Thyroid gland (tissue), 4 donors: ENCODE measurements around the gene LEMD3. TPM values are rescaled to one million over a fixed set of nuclear protein-coding genes. Genes with fewer than 3 reads are reported as not detected.
A peak's percentile ranks its signal among the peaks of the same experiment; 100 is the strongest.

Source experiments
- DNase-seq, 2 donors: peaks; one replicate each; pipeline ENCODE4 v3.0.0-alpha.2; 2019
- H3K27ac ChIP-seq, 3 donors: fragments of 200-600 bp; sonication (generic); 1 replicate in 2 of 3; 2 replicates in 1 of 3; pipeline ENCODE4 v1.5.1; 2016 to 2019; ENCODE audit warnings: mild to moderate bottlenecking in 1 of 3, moderate library complexity in 1 of 3
- H3K27me3 ChIP-seq: fragments of 200-600 bp; sonication (generic); one replicate; pipeline ENCODE4 v1.5.1; 2019
- H3K36me3 ChIP-seq, 2 donors: fragments of 200-600 bp; sonication (generic); one replicate each; pipeline ENCODE4 v1.5.1; 2016 to 2019
- H3K4me1 ChIP-seq, 2 donors: fragments of 200-600 bp; sonication (generic); one replicate each; pipeline ENCODE4 v1.5.1; 2017 to 2019
- H3K4me3 ChIP-seq, 3 donors: fragments of 200-600 bp; sonication (generic); replicated peaks in 1 of 3; 1 replicate in 2 of 3; 2 replicates in 1 of 3; pipeline ENCODE4 v1.5.1; 2016; ENCODE audit warnings: mild to moderate bottlenecking in 1 of 3
- H3K9me3 ChIP-seq: fragments of 200-600 bp; sonication (generic); one replicate; pipeline ENCODE4 v1.5.1; 2017
- CTCF ChIP-seq, 6 experiments: fragments of 200-600 bp in 3 of 6; fragments of 450-650 bp in 3 of 6; sonication (generic) in 3 of 6; IDR thresholded peaks; one replicate each; pipeline ENCODE4 v1.5.1; 2016 to 2019; ENCODE audit warnings: antibody characterized with exemption in 6 of 6, mild to moderate bottlenecking in 2 of 6, inconsistent platforms in 1 of 6, moderate library complexity in 1 of 6
- POLR2A ChIP-seq, 2 donors: fragments of 450-650 bp; IDR thresholded peaks; one replicate each; pipeline ENCODE4 v1.6.1; 2017; ENCODE audit warnings: antibody characterized with exemption in 2 of 2, mild to moderate bottlenecking in 2 of 2, moderate library complexity in 1 of 2
- WGBS, 2 donors: methylation state at CpG; one replicate each; pipeline ENCODE4 v1.1.5; 2017; 5-methylcytosine and 5-hydroxymethylcytosine counted together
- intact Hi-C: fragments of 100-400 bp; cut with DNase I; formaldehyde crosslinking; loops from one replicate; pipeline ENCODE4 v1.15.1; 2023
- total RNA-seq, 4 donors: library from RNA; depleted of rRNA; stranded (reverse); fragments of >200 nt; gene quantifications; one replicate each; pipeline ENCODE4 v1.2.3, GENCODE V29; 2016

LEMD3 gene
- 10 to 100 TPM; 45.4 to 64.0 (median 49.3) TPM for total RNA-seq

GRCh38 chr12:65169320-65170208, at the start of gene LEMD3:
TSS of gene LEMD3 (plus strand) at chr12:65169583. CDS start at chr12:65169597, 14 bp downstream.
- H3K36me3 ChIP-seq = no peaks in the 10 kb centered on the region
- H3K4me1 ChIP-seq = peaks cover 29 to 31% of the 10 kb centered on the region in 2 donors
- WGBS, 2 donors = 0 to 1% methylated on average over 24 to 30 of the region's 91 CpGs
- intact Hi-C loops = no loop called here
- peak within 1 kb of the TSS; percentile 91 to 94 (median 93) for H3K27ac ChIP-seq
- TF ChIP-seq CTCF (IDR thresholded peaks at IDR 0.05) = peak in 1 of 6 experiments; percentile 9
- peak; percentile 74 to 95 for TF ChIP-seq POLR2A (IDR thresholded peaks at IDR 0.05)
- no peaks in the 10 kb centered on the region for H3K9me3 ChIP-seq
- peak; percentile 97 to 98 for DNase-seq
- peak within 1 kb of the TSS; percentile 85 to 96 (median 90) for H3K4me3 ChIP-seq
- no peaks in the 10 kb centered on the region for H3K27me3 ChIP-seq

- H3K36me3 ChIP-seq = no peaks in the 10 kb centered on the region
- H3K4me3 ChIP-seq = peak within 1 kb of the TSS in 1 of 3 donors; percentile 7
- H3K27me3 ChIP-seq = peaks cover 11% of the 10 kb centered on the region
- WGBS, 2 donors = 6 to 14% methylated on average over 35 to 54 of the region's 73 CpGs
- no peak within 1 kb of the TSS for H3K27ac ChIP-seq
- peak; percentile 16 to 23 for DNase-seq
- no peaks in the 10 kb centered on the region for H3K9me3 ChIP-seq
- intact Hi-C loops = no loop called here
- peaks cover 0 to 9% of the 10 kb centered on the region in 2 donors for H3K4me1 ChIP-seq
- TF ChIP-seq POLR2A (IDR thresholded peaks at IDR 0.05) = no peak
- TF ChIP-seq CTCF (IDR thresholded peaks at IDR 0.05) = no peak
Observed at GRCh38 chr12:65121049-65121955, 48.1 kb upstream of the LEMD3 start, which contains the start of gene WIF1. TSS of gene WIF1 (minus strand) at chr12:65121305. CDS start at chr12:65121191, 114 bp downstream.

GRCh38 chr12:65121956-65122469, 47.4 kb upstream of the LEMD3 start:
- no peak for DNase-seq
- intact Hi-C loops = no loop called here
- H3K9me3 ChIP-seq = no peaks in the 10 kb centered on the region
- no peak for TF ChIP-seq CTCF (IDR thresholded peaks at IDR 0.05)
- TF ChIP-seq POLR2A (IDR thresholded peaks at IDR 0.05) = no peak
- peaks cover 11% of the 10 kb centered on the region for H3K27me3 ChIP-seq
- H3K27ac ChIP-seq = no peak overlapping the region
- H3K4me1 ChIP-seq = peaks cover 0 to 9% of the 10 kb centered on the region in 2 donors
- 77 to 90% methylated on average over 34 of the region's 34 CpGs for WGBS, 2 donors
- H3K4me3 ChIP-seq = no peak overlapping the region
- H3K36me3 ChIP-seq = no peaks in the 10 kb centered on the region

GRCh38 chr12:65122703-65123102, 46.7 kb upstream of the LEMD3 start:
- peaks cover 11% of the 10 kb centered on the region for H3K27me3 ChIP-seq
- TF ChIP-seq CTCF (IDR thresholded peaks at IDR 0.05) (no peak), POLR2A (IDR thresholded peaks at IDR 0.05) (no peak)
- peaks cover 0 to 9% of the 10 kb centered on the region in 2 donors for H3K4me1 ChIP-seq
- intact Hi-C loops = no loop called here
- H3K9me3 ChIP-seq = no peaks in the 10 kb centered on the region
- H3K27ac ChIP-seq = no peak overlapping the region
- DNase-seq = no peak
- no peak overlapping the region for H3K4me3 ChIP-seq
- 51 to 55% methylated on average over 5 of the region's 5 CpGs for WGBS, 2 donors
- no peaks in the 10 kb centered on the region for H3K36me3 ChIP-seq
